PC-9 (cell line): Measurements from ENCODE around the gene TMEM53.

Experiments
- CTCF ChIP-seq: fragments of 200-600 bp; sonication (generic); conservative IDR thresholded peaks from 2 replicates; pipeline ENCODE4 v1.6.1; 2017; ENCODE audit warnings: mixed run types, antibody characterized with exemption, mild to moderate bottlenecking, moderate library complexity
- EZH2 ChIP-seq: fragments of 200-600 bp; sonication (generic); IDR thresholded peaks from 2 replicates; pipeline ENCODE4 v1.8.0; 2017; ENCODE audit warnings: antibody characterized with exemption, low read depth

GRCh38 chr1:44688760-44689446, 14.6 kb upstream of the TMEM53 start:
- TF ChIP-seq CTCF: no peak
- no peak for TF ChIP-seq EZH2
